GM19467 (cell line): ENCODE measurements around the gene CLNK.

Experiments
- ATAC-seq: cut with Tn5 transposase; IDR thresholded peaks from one replicate; pipeline ENCODE4 v1.9.1; 2021; ENCODE audit warnings: mild to moderate bottlenecking, moderate library complexity; ENCODE audit not compliant: unreplicated experiment

Gene CLNK

DNA sequence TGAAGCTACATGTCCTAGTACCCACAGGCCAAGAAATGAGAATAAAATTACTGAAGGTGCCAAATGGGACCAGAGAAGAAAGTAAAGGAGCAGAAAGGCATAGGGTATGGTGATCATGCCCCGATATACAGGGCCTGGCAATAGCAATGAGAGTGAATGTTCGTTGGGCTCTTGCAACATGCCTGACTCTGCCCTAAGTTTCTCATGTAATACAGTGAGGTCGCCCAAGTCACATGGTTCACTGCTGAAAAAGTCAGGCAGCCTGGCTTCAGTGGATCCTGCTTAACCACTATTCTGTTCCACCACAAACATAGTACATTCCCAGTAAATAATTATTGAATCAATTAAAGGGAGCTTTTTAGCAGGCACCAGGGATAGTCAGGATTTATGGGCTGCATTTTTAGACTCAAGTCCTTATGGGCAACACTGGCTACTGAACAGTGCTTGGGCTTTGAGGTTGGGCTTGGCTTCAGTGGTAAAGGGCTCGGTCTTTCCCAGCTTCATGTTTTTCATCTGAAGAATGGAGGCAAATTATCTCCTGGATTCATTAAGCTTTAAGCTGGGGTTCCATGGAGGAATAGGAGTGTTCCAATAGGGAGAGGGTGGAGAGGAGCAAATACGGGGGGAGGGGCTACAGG lies 160.3 kb downstream of the CLNK start:
- ATAC-seq, result no peak

DNA sequence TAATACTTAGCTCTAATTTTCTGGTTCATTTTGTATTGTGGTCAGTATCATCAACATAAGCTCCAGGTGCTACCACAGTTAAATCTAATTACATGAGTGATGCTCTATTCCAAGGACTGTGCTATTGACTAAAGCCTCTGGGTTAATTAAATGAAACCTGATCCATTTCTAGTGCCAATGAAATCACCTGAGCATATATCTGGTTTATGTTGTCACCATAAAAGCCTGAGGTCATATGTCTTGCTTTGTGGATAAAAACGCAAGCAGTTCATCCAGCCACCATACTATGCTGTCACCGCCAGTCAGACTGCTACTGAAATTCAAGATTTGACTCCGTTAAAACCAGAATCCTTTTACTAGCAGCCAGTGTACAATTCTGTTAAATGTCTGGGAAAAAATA lies 163.1 kb downstream of the CLNK start:
- ATAC-seq, result no peak

GRCh38 chr4:10509733-10510132 lies 174.8 kb downstream of the CLNK start:
- no peak for ATAC-seq

DNA sequence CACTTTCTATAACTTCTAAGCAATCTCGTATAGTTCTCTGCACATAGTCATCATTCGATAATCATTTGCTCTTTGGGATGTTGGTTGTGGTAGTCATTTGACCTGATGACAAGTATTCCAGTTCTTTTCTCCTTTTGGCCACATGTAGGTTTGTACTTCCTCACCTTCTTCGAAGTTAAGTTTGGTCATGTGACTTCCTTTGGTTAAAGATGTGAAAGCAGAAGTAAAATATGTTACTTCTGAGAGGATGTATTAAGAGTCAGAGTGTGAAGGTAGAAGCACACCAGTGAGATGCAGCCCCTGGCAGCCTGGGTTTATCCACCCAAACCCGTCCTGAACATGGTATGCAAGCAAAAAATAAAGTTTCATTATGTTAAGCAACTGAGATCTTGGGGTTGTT lies 178.5 kb downstream of the CLNK start:
- ATAC-seq, result no peak

- ATAC-seq, result no peak
Observed at GRCh38 chr4:10504570-10505179, 179.9 kb downstream of the CLNK start.

- ATAC-seq, result no peak
Observed at GRCh38 chr4:10502717-10503116, 181.9 kb downstream of the CLNK start.

- no peak for ATAC-seq
Observed at GRCh38 chr4:10500776-10501175, 183.8 kb downstream of the CLNK start.

DNA sequence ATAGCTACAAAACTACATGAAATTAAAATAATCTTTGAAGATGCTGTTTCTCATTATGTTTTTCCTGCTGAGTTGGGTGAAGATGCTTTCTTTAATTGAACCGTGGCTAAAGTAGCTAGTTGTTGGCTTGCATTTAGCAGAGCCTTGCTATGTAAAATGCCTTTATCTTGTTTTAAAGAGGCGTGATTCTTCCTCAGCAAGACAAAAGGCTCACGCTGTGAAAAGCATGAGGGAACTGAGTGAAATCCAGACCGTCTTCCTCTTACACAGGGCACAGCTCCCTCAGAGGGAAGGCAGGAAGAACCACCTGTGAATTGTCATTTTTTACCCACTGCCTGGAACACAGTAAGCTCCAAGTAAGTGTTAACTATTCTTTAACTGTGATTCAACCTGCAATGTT lies 188.4 kb downstream of the CLNK start:
- ATAC-seq, result no peak

- no peak for ATAC-seq
Observed at GRCh38 chr4:10495651-10496050, 188.9 kb downstream of the CLNK start.

DNA sequence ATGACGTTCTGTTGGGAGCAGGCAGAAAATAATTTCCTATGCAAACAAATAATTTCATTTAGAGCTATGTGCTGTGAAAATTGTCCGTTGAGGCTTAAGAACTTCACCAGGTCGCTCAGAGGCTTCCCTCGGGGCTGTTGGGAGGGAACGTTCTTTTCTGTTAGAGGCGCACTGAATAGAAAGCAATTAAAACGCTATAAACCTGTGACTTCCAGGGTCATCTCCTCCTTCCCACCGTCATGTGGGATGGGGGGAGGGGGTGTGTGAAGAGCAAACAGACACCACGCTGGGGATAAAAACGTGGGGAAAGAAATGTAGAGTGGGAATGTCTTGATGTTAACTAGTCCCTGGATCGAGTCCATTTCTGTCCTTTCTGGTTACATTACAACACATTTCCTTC lies 192.1 kb downstream of the CLNK start:
- no peak for ATAC-seq

DNA sequence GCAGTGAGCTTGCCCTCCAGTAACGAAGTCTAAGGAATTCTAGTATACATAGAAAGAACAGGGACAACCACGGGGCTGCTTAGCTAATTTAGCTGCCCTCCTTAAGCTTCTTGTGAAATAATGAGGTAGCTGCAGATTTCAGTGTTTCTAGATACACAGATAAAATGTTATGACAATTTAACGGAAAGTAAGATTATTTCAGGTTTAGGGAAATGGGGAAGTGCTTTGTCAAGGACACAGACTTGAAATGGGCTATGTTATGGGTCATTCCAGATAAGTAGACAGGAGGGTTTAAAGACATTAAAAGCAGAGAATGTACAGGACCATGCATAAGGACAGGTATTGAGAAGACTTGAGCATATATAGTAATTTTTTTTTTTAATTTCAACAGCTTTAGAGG lies 193.2 kb downstream of the CLNK start:
- no peak for ATAC-seq

- ATAC-seq, result no peak
Observed at GRCh38 chr4:10490996-10491395, 193.6 kb downstream of the CLNK start.

GRCh38 chr4:10482913-10483312 lies 201.7 kb downstream of the CLNK start:
- no peak for ATAC-seq

- ATAC-seq, result no peak
Observed at GRCh38 chr4:10480616-10481015, 204.0 kb downstream of the CLNK start.

DNA sequence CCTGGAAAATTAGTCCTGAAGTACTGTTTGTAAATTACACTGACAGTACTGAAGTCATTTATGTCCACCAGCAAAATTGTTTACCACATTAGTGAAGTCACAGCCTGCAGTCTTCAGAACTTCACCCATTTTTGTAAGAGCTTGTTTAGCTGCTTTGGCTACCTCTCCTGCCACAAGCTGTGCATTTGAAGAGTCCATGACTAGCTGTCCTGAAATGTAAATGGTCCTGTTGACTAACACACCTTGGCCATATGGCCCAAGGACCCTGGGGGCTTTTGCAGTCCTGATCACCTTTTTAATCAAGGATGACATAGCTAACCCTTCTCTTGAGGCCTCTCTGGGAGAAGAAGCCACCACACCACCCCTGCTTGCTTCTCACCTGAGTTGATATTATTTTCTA lies 205.9 kb downstream of the CLNK start:
- ATAC-seq, result no peak

DNA sequence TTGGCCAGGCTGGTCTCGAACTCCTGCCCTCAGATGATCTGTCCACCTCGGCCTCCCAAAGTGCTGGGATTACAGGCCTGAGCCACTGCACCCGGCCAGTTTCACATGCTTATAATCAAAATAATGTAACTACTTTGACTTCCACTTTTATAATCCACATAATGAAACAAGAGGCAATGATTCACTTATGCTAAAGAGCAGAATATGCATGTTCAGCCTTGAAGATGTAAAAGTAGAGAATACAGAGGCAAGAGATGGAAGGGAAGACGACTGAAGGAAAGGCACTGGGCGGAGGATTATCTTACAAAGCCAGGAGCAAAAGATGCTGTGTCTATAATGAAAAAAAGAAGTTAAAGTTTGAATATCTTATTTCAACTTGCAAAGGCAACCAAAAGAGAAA lies 214.1 kb downstream of the CLNK start:
- ATAC-seq, result no peak

- no peak for ATAC-seq
Observed at GRCh38 chr4:10466161-10466560, 218.4 kb downstream of the CLNK start.

GRCh38 chr4:10462876-10463275 lies 221.7 kb downstream of the CLNK start:
- no peak for ATAC-seq

DNA sequence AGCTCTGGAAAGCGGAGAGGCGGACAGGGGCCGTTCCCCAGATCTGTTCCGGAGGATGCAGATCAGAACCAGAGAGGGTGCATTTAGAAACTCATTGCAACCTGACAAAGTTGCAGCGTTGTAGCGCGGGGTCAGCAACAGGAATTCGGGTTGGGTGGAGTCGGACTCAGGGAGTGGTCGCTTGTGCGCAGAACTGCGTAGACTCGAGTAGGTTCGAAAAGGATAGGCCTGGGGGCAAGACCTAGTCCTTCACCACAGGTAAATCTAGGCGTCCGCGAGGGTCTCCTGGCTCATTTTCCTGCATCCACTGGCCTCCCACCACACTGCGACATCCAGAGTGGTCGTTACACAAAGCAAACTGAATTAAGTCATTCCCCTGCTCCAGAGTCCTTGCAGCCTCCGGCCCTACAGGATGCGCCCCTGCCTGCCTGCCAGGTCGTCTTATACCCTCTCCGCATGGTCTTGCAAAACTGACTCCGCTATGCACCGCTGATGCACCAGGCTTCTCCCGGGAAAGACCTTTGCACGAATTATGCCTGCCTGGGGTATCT lies 222.6 kb downstream of the CLNK start:
- ATAC-seq, result no peak

- peak; percentile 72 for ATAC-seq
Observed at GRCh38 chr4:10461091-10461849, 223.3 kb downstream of the CLNK start.

DNA sequence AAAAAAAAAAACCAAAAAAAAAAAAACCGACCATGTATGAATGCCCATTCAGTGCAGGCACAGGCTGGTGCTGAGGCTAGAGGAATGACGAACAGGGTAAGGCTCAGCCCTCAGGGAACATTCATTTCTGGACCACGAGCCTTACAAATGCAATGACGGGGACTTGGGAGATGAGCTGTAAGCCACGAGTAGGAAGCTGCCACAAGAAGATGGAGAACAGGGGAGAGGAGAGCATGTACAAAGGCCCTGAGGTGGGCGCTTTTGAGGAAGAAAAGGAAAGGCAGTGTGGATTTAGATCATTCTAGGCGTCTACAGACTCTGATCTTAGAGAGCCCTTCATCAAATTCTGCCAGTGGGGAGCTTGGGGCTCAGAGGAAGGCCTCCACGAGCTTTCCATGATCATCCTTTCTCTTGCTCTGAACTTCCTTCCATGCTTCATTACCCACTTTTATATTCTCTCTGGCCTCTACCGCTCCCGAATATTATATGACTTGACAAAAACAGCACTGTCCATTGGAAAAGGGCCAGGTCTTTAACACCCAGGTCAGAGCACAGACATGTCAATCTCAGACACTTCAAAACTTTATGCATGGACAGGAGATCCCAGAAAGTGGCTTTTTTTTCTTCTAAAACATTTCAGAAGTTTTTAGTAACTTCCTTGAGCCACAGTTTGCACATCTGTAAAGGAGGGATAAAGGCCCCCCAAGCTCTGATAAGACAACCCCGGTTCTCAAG lies 224.1 kb downstream of the CLNK start:
- no peak for ATAC-seq
